ENCODE data around the gene VSIG1.

VSIG1 gene

DNA sequence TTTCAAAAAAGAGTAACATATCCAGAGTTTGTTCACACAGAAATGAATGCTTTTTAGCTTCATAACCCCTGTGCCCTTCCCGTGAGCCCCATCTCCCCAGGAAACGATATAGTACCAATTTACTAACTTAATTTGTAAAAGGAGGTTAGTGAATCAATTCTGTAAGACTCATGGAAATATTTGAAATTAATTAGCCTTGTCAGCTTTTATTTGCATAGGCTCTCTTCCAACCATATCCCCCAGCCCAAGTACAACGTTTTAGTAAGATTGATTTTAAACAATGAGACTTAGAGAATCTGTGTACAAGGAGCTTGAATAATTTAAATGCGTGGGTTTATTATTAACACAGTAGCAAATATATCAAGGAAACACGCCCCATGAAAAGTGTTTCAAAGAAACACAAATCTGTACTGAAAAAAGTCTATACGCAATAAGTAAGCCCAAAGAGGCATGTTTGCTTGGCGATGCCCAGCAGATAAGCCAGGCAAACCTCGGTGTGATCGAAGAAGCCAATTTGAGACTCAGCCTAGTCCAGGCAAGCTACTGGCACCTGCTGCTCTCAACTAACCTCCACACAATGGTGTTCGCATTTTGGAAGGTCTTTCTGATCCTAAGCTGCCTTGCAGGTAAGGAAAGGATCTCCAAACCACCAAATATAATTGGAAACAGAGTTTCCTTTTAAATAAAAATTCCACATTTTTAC lies at the start of gene VSIG1:
VSIG1 (plus strand) TSS at position 512 of the 703 bp plus-strand sequence; CDS start at position 578, 66 bp downstream.
- DNase-seq, result no peak

DNA sequence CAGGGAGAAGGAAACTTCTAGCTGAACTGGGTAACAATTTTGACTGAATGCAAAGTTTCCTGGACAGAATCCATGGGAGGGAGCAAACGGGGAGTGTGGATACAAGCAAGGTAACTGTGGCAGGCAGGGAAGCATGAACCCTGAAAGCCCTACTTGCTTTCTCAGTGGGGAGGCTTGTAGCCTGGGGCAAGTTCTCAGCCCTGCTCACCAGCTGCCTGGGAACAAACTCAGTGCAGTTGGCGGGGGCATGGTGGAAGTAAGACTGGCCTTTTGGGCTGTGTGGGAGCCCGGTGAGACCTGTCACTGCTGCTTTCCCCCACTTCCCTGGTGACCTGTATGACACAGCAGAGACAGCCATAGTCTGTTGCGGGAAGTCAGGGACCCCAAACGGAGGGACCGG lies 48.7 kb upstream of the VSIG1 start:
- no peak for DNase-seq

DNA sequence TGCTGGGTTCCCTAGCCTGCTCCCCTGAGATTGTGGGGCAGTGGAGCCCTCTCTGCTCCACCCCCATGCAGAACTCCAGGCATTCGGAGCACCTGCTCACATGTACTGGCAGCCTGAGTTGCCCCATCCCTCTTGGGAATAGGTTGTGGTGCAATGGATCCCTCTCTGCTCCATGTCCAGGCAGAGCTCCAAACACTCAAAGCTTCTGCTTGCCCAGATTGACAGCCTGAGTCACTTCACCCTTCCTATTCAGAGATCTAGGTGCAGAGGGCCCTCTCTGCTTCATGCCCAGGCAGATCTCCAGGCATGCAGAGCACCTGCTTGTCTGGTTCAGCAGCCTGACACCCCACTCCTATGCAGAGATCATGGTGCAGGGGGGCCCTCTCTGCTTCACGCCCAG lies 44.1 kb upstream of the VSIG1 start:
- DNase-seq, result no peak

DNA sequence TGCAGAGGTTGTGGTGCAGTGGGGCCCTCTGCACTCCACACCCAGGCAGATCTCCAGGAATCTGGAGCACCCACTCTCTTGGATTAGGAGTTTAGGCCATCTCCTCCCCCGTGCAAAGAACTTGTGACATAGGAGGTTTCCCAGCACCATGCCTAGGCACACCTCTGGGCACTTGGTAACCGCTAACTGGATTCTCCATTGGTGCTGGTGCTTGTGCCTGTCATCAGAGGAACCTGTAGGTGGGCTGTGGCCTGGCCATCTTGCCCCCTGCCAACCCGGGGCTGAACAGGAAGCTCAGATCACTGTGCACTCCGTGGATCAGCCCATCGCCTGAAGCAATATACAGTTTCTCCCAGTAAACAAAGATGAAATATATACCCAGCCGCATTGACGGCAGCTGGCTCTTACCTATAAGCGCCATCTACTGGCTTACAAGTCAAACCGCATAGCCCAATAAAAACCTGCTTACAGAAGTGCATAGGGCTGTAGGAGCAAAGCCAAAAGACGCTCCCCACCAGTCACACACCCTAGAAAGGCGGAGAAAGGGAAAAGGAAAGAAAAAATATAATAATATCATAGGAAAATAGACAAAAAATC lies 43.5 kb upstream of the VSIG1 start:
- DNase-seq, result no peak

DNA sequence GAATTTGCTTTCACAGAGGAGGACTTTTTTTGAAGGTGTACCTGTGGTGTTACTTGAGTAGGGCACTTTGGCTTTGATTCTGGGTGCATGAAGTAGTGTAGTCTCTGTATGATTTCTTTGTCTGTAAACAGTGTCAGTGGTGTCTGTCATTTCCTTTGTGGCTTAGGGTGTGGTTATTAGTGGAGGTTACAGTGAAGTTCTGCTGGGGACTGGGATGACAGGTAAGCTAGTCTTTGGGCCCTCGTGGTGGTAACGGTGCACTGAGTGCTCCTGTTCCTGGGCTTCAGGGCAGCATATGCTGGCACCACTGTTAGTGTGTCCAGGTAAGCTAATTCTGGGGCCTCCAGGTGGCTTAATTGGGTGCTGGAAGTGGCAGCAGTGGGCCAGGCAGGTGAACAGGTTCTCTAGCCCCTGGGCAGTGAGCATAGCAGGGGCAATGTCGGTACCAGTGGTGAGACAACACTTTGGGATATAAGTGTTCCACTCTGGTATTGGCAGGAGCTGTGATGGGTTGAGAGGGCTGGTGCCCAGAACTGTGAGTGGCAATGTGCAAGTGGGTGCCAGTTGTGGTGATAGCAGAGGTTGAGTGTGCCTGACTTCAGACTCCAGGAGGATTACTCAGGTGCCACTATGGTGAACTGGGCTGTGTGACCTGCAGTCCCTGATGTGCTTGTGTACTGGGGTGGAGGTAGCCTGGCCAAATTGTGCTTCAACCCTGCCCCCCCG lies 26.0 kb upstream of the VSIG1 start:
- no peak for DNase-seq

DNA sequence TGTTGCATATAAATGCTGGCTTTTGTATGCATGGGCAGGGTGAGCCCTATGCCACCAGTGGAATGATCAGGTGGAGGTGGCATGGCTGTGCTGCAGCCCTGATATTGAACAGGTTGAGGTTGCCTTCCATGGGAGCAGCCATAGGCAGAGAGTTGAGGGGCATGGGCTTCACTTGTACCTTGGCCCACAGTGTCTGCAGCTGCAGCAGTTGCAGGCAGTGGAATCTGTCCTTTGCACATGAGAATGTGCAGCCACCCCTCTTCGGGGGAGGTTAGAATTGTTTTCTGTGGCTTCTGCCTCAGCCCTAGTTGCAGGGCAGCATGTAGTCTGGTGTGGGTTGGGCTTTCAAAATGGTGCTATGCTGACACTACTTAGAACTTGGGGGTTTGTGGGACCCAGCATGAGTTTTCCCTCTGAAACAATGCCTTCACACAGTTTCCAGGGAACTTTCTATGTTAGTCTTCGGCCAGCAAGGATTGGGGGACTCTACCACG lies 25.4 kb upstream of the VSIG1 start:
- no peak for DNase-seq

DNA sequence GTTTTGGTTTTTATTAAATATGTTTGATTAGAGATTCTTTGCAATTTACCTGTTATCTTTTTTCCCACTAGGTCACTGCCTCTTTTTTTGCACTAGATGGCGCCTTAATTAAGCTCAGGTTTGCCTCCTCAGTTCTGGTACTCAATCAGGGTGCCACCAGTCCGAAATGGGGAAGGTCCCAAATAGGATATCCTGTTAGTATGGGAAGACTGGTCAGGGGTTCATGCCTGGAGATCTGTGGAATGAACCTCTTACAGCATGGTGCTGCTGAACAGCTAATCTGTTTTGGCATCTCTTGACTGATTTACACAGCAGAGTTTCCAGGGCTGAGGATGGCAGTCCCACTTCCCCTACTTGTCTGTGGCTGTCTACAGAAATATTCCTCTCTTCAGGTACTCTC lies 24.2 kb upstream of the VSIG1 start:
- no peak for DNase-seq

DNA sequence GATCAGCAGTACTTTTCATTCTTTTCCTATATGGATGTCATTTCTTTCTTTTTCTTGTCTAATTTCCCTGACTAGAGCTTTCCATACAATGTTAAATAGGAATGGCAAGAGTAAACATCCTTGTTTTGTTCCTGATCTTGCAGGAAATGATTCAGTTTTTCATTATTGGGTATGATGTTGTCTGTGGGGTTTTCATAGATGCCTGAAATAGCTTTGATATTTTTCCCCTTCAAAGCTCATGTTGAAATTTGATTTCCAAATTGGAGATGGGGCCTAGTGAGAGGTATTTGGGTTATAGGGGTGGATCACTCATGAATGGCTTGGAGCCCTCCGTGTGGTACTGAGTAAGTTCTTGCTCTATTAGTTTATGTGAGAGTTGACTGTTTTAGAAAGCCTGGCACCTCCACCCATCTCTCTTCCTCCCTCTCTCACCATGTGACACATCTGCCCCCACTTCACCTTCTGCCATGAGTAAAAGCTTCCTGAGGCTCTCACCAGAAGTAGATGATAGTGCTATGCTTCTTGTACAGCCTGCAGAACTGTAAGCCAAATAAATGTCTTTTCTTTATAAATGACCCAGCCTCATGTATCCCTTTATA lies 22.3 kb upstream of the VSIG1 start:
- DNase-seq, result no peak

DNA sequence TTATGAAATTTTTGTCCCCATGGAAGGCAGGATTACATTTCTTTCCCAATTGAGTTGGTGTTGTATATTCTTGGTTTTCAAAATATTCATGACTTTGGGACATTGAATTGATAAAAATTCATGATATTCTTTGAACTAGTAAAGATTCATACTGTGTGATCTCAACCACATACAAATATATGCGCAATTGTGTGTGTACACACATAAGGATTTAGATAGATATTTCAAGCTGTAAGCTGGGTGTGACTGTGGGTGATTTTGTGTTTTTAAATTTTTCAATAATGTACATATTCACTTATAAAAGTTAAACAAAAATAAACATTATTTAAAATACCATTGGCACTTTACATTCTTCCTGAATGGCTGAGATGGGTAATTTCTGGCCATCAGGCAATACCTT lies 19.5 kb upstream of the VSIG1 start:
- no peak for DNase-seq

DNA sequence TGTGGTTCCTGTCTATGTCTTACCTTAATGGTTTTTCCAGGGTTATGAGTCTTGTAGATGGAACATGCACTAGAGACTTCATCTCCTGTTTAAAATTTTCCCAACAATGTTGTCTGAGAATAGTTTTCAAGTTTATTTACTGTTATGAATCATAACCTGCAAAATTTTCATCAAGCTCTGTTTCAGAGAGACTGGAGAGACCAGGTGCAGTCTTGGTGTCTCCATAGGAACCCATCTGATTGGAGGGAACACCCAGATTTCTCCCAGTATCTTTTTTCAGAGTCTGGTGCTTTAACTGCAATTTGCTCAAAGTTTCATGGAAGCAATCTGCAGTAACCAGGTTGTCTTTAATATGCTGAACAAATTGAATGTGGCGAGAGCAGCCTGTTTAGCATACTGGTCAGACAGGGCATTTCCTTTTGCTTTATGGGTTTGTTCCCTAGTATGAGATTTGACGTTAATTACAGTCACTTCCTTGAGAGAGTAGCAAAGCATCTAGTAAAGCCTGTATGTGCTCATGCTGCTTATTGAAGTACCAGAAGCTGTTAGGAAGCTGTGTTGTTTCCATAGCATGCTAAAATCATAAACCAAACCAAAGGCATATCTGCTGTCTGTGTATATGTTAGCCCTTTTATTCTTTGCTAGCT lies 18.8 kb upstream of the VSIG1 start:
- DNase-seq, result no peak

DNA sequence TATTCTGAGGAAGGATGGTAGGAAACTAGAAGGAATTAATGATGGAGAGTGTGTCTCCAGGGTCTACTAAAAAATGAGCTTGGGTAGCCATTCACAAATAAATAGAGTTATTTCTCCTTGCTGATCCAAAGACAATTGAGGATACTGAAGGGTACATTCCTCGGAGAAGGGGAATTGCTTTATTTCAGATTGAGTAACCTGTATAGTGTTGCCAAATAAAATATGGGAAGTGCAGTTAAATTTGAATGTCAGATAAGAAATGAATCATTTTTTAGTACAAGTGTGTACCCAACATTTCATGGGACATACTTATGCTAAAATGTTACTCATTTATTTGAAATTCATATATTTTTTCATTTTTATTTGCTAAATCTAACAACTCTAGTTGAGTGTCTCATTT lies 16.0 kb upstream of the VSIG1 start:
- DNase-seq, result no peak

DNA sequence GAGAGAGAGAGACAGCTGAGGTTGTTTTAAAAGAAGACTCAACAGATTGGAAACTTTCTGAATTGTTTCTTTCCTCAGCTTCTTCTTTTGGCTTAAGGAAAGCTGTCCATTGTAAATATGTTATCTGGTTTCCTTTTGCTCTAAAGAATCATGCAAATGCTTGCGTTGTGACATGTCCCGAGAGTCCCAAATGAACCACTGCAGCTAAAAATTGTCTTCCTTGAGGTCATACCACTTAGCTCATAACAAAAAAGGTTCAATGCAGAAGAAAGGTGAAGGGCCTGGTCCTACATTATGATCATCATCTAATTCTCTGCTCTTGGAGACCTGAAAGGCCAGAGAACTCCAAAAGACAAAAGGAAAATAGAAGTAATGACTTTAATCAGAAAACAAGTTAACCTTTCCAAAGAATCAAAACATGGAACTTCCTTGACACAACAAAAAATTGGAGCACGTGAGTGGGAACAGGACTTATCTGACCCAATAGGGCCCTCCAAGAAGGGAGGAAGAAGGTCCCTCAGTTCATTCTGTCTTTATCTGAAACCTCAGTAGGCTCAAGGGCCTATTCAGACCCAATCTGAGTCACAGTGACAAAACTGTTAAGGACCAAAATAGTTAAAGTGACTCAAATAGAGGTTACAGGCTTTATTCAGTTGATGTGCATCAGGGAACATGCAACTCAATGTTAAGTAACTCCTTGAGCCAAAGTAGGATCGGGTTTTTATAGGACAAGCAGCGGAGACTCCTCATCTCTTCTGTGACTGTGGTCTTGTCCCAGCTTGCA lies 14.7 kb upstream of the VSIG1 start:
- DNase-seq, result no peak

DNA sequence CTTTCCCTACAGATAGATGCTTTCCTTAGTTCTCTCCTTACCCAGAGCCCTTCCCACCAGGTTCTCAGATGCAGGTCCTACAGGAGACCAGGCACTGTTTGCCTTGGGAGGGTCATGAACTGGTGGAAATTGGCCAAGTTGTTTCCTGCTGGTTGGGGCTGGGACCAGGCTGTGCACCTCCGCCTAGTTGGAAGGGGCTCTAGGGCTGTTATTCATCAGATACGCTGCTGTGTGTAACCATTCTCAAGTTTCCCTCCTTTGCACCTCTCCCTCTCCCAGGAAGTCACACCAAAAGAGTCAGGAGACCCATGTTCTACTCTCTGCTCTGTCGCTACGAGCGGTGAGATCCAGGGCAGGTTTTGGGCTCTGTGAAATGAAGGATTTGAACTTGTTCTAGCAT lies 11.9 kb upstream of the VSIG1 start:
- DNase-seq, result no peak

DNA sequence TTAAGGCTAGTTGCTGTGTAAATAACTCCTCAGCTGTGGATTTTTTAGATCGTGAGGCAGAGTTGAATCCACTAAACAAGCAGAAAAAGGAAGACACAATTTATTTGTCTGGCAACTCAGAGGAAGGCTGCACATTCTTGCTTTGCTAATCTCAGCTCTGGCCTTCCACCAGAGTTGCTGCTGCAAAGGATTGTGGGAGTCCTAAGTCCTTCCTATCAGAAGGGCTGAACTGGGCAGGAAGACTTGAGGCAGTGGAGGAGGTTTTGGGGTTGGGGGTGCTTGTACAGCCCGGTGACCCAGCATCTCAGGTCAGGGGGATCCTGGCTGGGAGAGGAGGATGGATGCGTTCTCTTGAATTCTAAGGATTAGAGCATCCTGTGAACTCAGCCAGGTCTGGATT lies 11.0 kb upstream of the VSIG1 start:
- no peak for DNase-seq

DNA sequence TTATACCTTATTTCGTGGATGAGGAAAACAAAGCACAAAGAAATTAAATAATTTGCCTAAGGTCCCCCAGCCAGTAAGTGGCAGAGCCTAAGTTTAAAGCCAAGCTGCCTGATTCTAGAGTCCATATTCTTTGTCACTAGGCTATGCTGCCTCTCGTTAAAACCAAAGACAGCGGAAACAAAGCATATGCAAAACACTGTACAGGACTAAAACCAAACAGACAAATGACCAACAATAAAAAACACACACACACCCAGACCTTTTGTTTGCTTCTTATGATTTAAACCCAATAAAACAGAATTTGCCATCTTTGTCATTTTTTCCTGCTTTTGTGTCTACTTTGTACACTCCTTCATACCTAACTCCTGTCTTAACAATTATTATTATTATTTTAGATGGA lies 10.1 kb upstream of the VSIG1 start:
- DNase-seq, result no peak

DNA sequence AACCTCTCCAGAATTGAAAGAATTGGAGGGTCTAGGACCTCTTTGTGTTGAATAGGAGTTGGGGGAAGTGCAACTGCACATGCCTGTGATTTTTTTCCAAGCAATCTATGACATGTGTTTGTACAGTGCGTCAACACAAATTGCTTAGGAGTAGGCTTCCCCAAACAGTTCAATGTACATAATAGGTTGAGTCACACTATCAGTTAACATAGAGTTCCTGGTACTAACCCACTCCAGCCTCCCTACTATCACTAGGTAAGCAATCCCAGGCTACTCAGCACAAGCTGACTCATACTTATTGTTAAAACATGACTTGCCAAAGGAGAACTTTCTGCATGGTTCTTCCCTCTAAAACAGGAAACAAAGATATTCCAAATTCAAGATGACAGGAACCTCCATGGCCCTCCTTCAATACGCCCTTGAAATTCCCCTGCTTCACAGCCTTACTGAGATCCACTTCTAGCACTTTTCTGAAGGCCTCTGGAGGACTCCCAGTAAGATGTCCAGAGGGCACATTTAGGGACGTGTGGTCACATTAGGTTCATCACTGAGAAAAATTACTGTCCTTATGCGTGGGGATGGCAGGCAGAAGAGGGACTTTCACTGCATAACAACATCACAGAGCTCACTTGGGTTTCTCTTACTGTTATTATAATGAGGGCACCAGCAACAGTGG lies 8.4 kb upstream of the VSIG1 start:
- no peak for DNase-seq

DNA sequence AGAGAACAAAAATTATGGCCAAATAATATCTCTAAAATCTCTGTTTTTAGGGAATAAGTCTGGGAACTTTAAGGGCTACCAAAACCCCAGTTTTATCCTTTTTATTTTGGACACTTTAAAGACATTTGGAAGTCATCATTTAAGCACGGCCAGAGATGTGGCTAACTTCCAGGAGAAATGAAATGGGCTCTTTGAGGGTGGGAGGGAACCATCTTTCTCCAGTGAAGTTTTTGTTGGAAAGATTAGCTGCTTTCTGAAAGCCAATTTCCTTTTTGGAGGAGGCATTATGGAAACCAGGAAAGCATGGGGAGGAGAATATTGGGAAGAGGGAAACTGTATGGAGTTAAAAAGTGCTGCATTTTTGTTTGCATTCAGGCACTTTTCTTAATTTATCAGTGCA lies 4.8 kb downstream of the VSIG1 start:
- no peak for DNase-seq

DNA sequence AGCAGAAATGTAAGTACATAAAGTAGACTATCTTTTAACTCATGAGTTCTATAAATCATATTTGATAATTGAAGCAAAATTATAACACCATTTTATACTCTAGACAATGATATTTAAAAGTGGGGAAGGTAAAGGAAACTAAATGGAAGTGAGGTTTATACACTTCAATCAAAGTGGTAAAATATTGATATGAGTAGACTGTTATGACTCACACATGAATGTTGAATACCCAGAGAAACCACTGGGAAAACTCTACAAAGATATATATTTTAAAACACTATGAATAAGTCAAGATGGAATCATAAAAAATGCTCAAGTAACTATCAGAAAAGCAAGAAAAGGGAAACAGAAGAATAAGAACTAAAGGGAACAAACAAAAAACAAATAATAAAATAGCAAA lies 8.4 kb downstream of the VSIG1 start:
- no peak for DNase-seq

DNA sequence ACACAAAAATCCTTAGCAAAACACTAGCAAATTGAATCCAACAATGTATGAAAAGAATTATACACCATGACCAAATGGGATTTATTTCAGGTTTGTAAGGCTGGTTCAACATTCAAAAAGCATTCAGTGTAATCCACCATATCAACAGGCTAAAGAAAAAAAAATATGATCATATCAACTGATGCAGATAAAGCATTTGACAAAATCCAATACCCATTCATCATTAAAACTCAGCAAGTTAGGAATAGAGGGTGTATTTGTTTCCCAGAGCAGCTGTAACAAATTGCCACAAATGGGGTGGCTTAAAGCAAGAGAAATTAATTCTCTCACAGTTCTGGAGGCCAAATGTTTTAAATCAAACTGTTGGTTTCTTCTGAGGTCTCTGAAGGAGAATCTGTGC lies 10.7 kb downstream of the VSIG1 start:
- DNase-seq, result no peak

DNA sequence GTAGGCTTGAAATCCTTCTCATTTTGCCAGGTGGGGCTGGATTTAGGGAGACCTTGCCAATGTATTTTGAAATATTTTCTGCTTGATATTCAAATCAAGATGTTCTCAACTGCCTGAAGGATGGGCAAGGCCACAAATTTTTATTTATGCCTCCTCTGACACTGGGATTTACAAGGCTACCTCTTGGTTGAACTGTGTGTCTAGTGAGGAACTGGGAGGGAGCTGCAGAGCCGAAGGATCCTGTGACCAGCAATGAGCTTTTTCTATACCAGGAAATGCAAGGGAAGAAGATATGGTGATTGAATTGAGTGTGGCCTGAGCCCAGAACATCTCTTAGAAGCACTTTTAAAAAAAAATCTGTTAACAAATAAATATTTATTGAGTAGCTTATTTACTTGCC lies 14.9 kb downstream of the VSIG1 start:
- DNase-seq, result no peak

DNA sequence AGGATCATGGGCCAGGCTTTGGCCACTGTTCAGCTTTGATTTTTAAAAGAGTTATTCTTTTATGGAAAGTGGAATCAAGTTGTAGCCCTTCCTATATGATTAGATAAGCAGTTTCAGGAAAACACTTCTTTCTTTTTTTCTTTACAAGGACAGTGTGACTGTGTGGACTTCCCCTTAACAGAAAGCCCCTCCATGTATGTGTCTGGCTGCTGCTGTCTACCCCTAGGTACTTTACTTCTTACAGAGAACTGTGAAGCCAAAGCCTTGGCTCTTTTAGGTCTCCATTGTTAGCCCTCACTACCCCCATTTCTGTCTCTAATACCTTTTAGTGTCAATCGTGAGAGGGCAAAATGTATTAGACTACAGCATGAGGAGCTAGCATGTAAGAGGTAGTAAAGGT lies 19.1 kb downstream of the VSIG1 start:
- no peak for DNase-seq

DNA sequence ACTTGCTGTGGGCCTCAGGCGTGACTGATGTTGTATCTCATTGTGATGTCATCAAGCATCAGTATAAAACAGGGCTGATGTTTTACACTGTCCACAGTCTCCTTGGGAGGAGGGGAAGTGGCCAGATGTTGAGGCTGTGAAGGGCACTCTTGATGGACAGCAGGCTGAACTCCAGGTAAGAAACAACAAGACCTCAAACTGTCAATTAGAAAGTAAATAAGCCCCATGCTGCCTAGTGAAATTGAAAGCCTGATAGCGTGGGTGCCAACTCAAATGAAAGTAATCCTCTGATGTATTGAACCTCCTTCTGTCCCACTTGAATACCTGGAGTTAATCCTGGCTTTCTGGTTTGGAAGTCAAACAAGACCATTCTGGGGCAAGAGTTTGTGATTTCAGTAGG lies 19.7 kb downstream of the VSIG1 start:
- DNase-seq, result no peak

All from KG1 (cell line).